ENCODE results near the gene LSS.

Gene LSS

DNA sequence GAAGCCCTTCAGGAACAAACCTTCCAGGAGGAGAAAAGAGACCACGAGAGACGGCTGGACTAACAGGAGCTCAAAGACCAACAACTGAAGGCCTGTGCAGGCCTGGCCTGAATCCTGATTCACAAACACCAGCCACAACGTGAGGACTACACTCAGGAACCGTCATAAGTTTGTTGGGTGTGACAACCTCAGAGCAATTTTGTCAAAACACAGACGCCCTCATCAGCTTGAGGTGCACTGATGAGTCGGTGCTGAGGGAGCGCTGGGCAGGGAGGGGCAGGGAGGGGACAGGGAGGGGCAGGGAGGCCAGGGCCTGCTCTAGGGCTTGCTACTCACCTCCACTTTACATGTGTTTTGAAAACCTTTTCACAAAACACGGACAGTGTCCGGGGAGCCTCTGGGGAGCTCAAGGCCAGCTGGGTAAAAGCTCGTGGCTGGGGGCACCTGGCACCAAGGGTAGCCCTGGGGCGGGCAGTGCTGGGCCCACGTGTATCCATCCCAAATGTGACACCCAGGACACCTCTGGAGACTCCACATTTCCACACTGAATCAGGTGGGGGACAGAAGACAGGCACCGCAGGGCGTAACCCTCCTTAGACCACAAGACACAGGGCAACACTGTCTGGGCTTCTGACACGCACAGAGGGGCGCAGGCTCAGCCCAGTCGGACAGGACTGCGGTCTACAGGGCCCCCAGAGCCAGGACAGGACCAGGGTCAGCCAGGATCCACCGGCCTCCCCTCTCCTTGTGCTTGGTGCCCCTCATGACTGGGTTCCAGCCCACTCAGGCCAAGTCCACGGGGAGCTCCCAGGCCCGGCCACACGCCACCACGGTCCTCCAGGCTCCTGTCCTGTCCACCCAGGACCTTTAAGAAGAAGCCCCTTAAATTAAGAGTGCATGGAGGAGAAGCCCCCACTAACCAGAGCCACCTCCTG lies 16.5 kb downstream of the LSS start:
- H3K36me3 ChIP-seq (ENCODE audit: control insufficient read depth, insufficient read depth, low read length): peaks cover 51% of the 10 kb centered on the region
- no peaks in the 10 kb centered on the region; the same call in 1 of the 2 replicates for H3K4me1 ChIP-seq (ENCODE audit: control insufficient read depth, insufficient read depth, low read length)
- no peaks in the 10 kb centered on the region for H3K9me3 ChIP-seq (ENCODE audit: control insufficient read depth, insufficient read depth, low read length)
- H3K27ac ChIP-seq (ENCODE audit: low read length): no peak overlapping the region
- no peak overlapping the region for H3K4me3 ChIP-seq (ENCODE audit: low read length)
- WGBS (ENCODE audit: insufficient coverage, insufficient read length): no CpG with 5 or more reads among the region's 23 CpGs
- H3K27me3 ChIP-seq (ENCODE audit: control insufficient read depth, insufficient read depth, low read length): no peaks in the 10 kb centered on the region
- no peak for DNase-seq (ENCODE audit: low read depth, low spot score)

DNA sequence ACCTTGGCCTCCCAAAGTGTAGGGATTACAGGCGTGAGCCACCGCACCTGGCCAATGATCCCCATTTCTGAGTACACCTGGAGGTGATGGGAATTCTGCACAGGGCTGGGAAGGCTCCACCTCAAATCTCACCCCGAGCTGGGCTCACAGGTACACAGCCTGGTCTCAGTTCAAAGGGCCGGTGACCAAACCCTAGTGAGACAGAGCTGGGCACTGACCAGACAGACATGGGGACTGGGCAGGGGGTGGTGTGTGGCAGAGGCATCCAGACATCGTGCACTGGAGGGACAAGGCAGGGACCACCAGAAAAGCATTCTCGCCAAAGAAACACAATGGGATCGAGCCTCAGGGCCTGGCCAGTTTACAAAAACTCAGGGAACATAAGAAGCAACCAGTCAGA lies 17.2 kb downstream of the LSS start:
- no peaks in the 10 kb centered on the region; the same call in 1 of the 2 replicates for H3K4me1 ChIP-seq (ENCODE audit: control insufficient read depth, insufficient read depth, low read length)
- no peaks in the 10 kb centered on the region for H3K27me3 ChIP-seq (ENCODE audit: control insufficient read depth, insufficient read depth, low read length)
- no CpG with 5 or more reads among the region's 7 CpGs for WGBS (ENCODE audit: insufficient coverage, insufficient read length)
- H3K27ac ChIP-seq (ENCODE audit: low read length): no peak overlapping the region
- H3K36me3 ChIP-seq (ENCODE audit: control insufficient read depth, insufficient read depth, low read length): peaks cover 56% of the 10 kb centered on the region
- no peak for DNase-seq (ENCODE audit: low read depth, low spot score)
- H3K4me3 ChIP-seq (ENCODE audit: low read length): no peak overlapping the region
- no peaks in the 10 kb centered on the region for H3K9me3 ChIP-seq (ENCODE audit: control insufficient read depth, insufficient read depth, low read length)

DNA sequence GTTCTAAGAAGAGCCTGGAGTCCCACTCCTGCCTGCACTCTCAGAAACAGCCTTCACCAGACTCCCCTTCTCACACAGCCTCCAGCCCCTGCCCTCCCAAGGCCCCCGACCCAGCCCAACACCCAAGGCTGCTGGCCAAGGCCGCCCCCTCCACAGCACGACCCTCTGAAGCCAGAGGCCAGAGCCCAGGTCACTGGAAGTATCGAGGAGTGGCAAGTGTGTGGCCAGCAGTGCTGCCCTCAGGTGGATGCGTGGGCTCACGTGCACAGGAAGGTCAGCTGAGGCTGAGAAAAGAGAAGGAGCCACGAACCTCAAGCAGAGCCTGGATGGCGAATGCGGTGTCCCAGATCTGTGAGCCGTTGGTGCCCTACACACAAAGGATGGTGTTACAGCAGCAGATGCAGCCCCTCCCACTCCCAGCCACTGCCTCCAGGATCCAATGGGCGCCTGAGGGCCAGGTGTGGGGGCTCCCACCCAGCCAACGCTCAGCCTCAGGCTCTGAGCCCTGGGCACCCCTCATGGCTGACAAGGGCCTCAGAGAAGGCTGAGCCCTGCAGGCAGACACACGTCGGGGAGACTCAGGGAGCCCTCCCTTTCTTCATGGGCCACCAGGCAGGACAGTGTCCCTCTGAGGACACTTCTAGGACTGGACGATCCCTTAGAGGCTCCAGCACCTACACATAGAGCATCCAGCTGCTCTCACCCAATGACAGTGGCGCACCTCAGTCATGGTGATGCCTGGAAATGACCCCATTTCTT lies 18.0 kb downstream of the LSS start:
- Histone ChIP-seq H3K27me3 (ENCODE audit: control insufficient read depth, insufficient read depth, low read length) (no peaks in the 10 kb centered on the region), H3K4me3 (ENCODE audit: low read length) (no peak overlapping the region), H3K36me3 (ENCODE audit: control insufficient read depth, insufficient read depth, low read length) (peaks cover 61% of the 10 kb centered on the region), H3K4me1 (ENCODE audit: control insufficient read depth, insufficient read depth, low read length) (no peaks in the 10 kb centered on the region; the same call in 1 of the 2 replicates), H3K9me3 (ENCODE audit: control insufficient read depth, insufficient read depth, low read length) (no peaks in the 10 kb centered on the region), H3K27ac (ENCODE audit: low read length) (no peak overlapping the region)
- no CpG with 5 or more reads among the region's 16 CpGs for WGBS (ENCODE audit: insufficient coverage, insufficient read length)
- DNase-seq (ENCODE audit: low read depth, low spot score): no peak

DNA sequence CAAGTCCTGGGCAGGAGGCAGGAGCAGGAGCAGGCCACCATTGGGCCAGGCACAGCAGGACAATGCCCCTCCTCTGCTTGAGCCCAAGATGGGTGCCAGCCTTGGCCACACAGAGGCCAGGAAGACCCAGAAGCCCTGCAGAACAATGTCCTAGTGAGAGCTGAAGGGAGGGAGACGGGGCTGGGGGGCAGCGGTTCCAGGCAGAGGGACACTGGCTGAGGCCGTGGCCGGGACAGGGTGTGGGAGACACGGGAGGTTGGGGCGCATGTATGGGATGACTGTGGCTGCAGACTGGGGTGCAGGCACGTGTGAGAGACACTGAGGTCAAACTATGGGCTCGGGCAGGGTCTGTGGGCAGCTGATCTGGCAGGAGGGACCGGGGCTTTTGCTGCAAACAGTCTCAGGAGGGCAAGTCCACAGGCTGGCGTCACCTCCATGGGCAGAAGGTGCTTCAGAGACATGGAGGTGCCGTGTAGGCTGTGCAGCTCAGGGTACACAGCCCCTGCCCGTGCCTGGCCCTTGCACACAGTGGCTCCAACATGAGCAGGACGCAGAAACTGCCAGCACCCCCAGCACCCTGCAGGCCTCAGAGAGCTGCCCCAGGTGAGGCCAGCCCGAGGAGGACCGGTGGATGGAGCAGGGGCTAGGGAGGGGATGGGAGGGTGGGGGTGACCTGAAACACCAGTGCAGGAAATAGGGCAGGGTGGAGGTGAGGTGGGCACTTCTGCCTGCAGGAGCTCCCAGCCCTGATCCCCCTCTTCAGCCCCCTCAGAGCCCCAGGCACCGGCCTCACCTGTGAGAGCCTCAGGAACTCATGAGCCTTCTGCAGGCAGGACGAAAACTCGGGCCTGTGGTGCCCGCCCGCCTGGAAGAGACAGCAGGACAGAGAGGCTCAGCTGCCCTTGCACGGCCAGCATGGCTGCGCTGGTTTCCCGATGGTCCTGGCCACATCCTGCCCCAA lies 19.5 kb downstream of the LSS start:
- no CpG with 5 or more reads among the region's 23 CpGs for WGBS (ENCODE audit: insufficient coverage, insufficient read length)

DNA sequence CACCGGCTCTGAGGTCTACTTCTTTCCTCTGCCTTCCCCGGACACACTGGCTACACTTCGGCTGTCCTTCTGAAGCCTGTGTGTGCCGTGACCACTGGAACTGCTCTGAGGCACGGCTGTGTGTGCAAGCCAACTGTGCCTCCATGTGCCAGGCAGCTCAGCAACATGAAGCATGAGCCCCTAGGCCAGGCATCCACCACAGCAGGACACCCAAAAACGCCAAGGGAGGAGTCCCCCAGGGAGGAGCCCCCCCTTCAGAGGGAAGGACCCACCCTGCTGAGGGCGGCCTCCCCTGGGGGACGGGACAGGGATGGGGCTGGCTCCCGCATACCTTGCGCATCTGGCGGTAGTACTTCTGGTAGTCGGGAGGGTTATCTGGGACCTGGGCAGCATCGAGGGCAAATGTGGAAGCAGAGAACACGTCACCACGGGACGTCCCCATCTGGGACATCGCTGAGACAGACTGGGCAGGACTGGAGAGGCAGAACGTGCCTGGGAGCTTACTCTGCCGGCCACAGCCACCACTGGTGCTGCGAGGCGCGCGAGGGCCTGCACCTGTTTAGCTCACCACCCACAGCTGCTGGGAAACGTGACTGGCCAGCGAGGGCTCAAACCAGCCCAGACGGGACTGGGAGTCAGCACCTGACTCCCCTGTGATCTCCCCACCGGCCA lies 20.5 kb downstream of the LSS start:
- WGBS (ENCODE audit: insufficient coverage, insufficient read length): no CpG with 5 or more reads among the region's 27 CpGs
- DNase-seq (ENCODE audit: low read depth, low spot score): no peak
- peaks cover 54% of the 10 kb centered on the region for H3K36me3 ChIP-seq (ENCODE audit: control insufficient read depth, insufficient read depth, low read length)
- H3K27me3 ChIP-seq (ENCODE audit: control insufficient read depth, insufficient read depth, low read length): no peaks in the 10 kb centered on the region
- no peaks in the 10 kb centered on the region for H3K9me3 ChIP-seq (ENCODE audit: control insufficient read depth, insufficient read depth, low read length)
- H3K4me1 ChIP-seq (ENCODE audit: control insufficient read depth, insufficient read depth, low read length): no peaks in the 10 kb centered on the region; the same call in 1 of the 2 replicates
- H3K4me3 ChIP-seq (ENCODE audit: low read length): no peak overlapping the region
- H3K27ac ChIP-seq (ENCODE audit: low read length): no peak overlapping the region

More for the DNA sequence above, 19.5 kb downstream of the LSS start:
- Histone ChIP-seq H3K9me3 (ENCODE audit: control insufficient read depth, insufficient read depth, low read length) (no peaks in the 10 kb centered on the region), H3K36me3 (ENCODE audit: control insufficient read depth, insufficient read depth, low read length) (peaks cover 61% of the 10 kb centered on the region), H3K4me3 (ENCODE audit: low read length) (no peak overlapping the region), H3K4me1 (ENCODE audit: control insufficient read depth, insufficient read depth, low read length) (no peaks in the 10 kb centered on the region; the same call in 1 of the 2 replicates), H3K27ac (ENCODE audit: low read length) (no peak overlapping the region), H3K27me3 (ENCODE audit: control insufficient read depth, insufficient read depth, low read length) (no peaks in the 10 kb centered on the region)
- DNase-seq (ENCODE audit: low read depth, low spot score): no peak

DNA sequence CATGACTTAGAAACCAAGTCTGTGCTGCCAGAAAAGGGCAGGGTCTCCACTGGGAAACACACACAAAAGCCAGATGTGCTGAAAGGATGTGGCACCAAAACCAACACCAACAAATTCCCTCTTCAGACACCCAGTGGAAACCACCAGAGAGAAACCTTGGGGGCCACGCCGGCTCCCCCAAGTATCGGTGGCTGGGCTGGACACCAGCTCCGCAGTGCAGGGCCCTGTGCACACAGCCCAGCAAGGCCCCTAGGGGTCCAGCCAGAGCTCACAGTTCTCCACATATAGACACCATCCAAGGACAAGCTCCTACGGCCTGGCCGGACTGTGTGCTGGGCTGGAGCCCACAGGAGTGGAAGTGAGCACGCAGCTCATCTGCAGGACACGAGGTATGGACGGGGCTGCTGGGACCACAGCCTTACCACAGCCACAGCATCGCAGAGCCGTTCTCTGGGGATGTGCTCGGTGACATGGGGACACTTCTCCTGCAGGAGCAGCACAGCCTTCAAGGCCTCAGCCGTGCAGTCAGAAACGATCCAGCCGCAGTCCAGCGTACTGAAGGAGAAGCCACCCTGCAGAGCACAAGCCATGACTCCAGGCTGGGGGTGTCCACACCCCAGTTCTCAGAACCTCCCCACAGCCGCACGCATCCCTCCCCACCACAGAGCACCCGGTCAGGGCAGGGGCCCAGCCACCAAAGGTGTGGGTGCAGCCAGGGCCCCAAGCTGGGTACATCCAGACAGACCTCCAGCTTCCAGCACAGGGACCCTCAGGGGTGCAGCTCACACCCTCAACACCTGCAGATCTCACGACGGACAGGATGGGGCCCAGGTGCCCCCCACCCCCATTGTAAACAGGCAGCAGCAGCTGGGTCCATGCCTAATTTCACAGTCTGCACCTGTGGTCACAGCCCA lies 21.3 kb downstream of the LSS start:
- Histone ChIP-seq H3K4me3 (ENCODE audit: low read length) (no peak overlapping the region), H3K27ac (ENCODE audit: low read length) (no peak overlapping the region), H3K36me3 (ENCODE audit: control insufficient read depth, insufficient read depth, low read length) (peaks cover 51% of the 10 kb centered on the region), H3K27me3 (ENCODE audit: control insufficient read depth, insufficient read depth, low read length) (no peaks in the 10 kb centered on the region), H3K4me1 (ENCODE audit: control insufficient read depth, insufficient read depth, low read length) (no peaks in the 10 kb centered on the region; the same call in 1 of the 2 replicates), H3K9me3 (ENCODE audit: control insufficient read depth, insufficient read depth, low read length) (no peaks in the 10 kb centered on the region)
- no CpG with 5 or more reads among the region's 21 CpGs for WGBS (ENCODE audit: insufficient coverage, insufficient read length)
- no peak for DNase-seq (ENCODE audit: low read depth, low spot score)

DNA sequence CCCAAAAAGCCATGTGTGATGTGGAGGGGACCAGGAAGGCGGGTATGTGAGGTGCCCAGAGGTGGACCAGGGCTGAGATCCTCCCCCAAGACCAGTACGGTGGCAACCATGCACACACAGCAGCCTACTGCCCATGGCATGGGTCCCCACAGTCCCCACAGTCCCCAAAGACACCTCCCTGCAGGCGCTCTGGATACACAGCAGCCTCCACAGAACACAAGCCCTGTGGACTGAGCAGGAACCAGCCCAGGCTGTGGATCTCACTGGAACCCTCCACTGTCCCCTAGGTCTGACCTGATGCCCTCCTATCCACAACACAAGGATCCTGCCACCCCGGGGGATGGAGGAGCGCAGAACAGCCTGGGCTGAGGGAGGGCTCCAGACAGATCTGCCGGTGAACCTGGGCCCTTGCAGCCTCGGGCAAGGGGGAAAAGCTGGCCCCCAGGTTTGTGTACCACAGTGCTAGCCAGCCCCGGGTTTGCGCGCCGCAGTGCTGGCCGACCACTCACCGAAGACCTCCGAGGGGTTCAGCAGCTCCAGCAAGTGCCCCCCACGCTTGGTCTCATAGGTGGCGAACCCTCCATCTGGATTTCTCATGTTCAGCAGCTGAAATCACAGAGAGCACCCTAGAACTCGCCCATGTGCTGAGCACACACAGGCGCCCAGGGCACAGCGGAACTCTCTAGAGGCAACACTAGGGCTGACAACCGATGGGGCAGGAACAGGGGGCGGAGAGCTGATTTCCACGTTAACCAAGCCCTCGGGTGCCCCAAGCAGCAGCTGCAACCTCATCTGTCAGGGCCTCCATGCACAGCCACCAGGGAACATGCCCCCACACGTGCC lies 22.2 kb downstream of the LSS start:
- WGBS (ENCODE audit: insufficient coverage, insufficient read length): no CpG with 5 or more reads among the region's 24 CpGs
- no peaks in the 10 kb centered on the region for H3K9me3 ChIP-seq (ENCODE audit: control insufficient read depth, insufficient read depth, low read length)
- DNase-seq (ENCODE audit: low read depth, low spot score): no peak
- peaks cover 48% of the 10 kb centered on the region for H3K36me3 ChIP-seq (ENCODE audit: control insufficient read depth, insufficient read depth, low read length)
- no peaks in the 10 kb centered on the region for H3K27me3 ChIP-seq (ENCODE audit: control insufficient read depth, insufficient read depth, low read length)
- no peak overlapping the region for H3K27ac ChIP-seq (ENCODE audit: low read length)
- H3K4me3 ChIP-seq (ENCODE audit: low read length): no peak overlapping the region
- H3K4me1 ChIP-seq (ENCODE audit: control insufficient read depth, insufficient read depth, low read length): no peaks in the 10 kb centered on the region

DNA sequence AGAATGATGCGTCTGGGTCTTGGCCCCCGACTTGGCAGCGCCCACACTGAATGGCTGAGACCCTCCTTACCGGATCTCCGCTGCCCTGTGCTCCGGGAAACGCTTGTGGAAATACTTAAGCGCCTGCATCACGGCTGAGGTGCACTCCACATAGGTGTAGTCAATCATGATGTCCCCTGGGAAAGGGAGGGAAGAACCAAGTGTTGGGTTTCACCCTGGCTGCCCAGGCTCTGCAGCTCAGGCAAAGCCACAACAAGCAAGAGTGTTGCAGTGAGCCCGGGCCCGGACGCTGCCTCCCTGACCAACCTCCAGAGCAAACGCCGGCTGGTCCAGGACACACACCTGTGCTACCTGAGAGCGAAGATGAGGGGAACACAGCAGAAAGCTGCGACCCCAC lies 22.8 kb downstream of the LSS start:
- H3K4me1 ChIP-seq (ENCODE audit: control insufficient read depth, insufficient read depth, low read length): no peaks in the 10 kb centered on the region
- no peak overlapping the region for H3K4me3 ChIP-seq (ENCODE audit: low read length)
- no peak overlapping the region for H3K27ac ChIP-seq (ENCODE audit: low read length)
- H3K36me3 ChIP-seq (ENCODE audit: control insufficient read depth, insufficient read depth, low read length): peaks cover 48% of the 10 kb centered on the region
- H3K27me3 ChIP-seq (ENCODE audit: control insufficient read depth, insufficient read depth, low read length): no peaks in the 10 kb centered on the region
- no CpG with 5 or more reads among the region's 16 CpGs for WGBS (ENCODE audit: insufficient coverage, insufficient read length)
- no peak for DNase-seq (ENCODE audit: low read depth, low spot score)
- H3K9me3 ChIP-seq (ENCODE audit: control insufficient read depth, insufficient read depth, low read length): no peaks in the 10 kb centered on the region

All from iPS DF 6.9 (cell line).